ENCODE measurements around the gene PGAM5. TPM values are rescaled to one million over a fixed set of nuclear protein-coding genes. Genes with fewer than 3 reads are reported as not detected.

The PGAM5 gene
- polyA plus RNA-seq, 2 of the 4 experiments (the other 2 are of a cell fraction): 29.3 to 51.3 TPM

GRCh38 chr12:132747896-132748295 lies 37.3 kb downstream of the PGAM5 start:
- whole genome bisulfite sequencing (ENCODE audit: missing lambda C conversion rate): 95% methylated on average over 22 of the region's 22 CpGs
- CTCF ChIA-PET: interaction anchor here (1.4 kb wide), 1 partner anchor 30 kb away, joined by 4 read pairs; no protein-coding TSS in a partner anchor

GRCh38 chr12:132748319-132748718 lies 37.7 kb downstream of the PGAM5 start:
- CTCF ChIA-PET: interaction anchor here (1.4 kb wide), 1 partner anchor 30 kb away, joined by 4 read pairs; no protein-coding TSS in a partner anchor
- no peak for ATAC-seq

More at GRCh38 chr12:132747896-132748295, 37.3 kb downstream of the PGAM5 start:
- DNase-seq (ENCODE audit: low read depth in 1 of 2, low spot score in 1 of 2) (no peak), FAIRE-seq (no peak), ATAC-seq (no peak)
- Histone ChIP-seq H3K27ac (no peak overlapping the region), H3K4me3 (no peak overlapping the region), H3K4me1 (no peaks in the 10 kb centered on the region), H3K4me2 (no peak overlapping the region), H3K9me3 (no peaks in the 10 kb centered on the region)
- TF ChIP-seq HOXA7 (CRISPR knock-in tag; IDR thresholded peaks at IDR 0.05) (no peak), NR3C1 (IDR thresholded peaks at IDR 0.05) (no peak), CHD2 (IDR thresholded peaks at IDR 0.05; ENCODE audit: low read length, partially characterized antibody) (no peak), TP53 (CRISPR knock-in tag; IDR thresholded peaks at IDR 0.05) (no peak), RARB (CRISPR knock-in tag; IDR thresholded peaks at IDR 0.05) (no peak), EHMT2 (IDR thresholded peaks at IDR 0.05; ENCODE audit: low read depth) (no peak), ZC3H11A (IDR thresholded peaks at IDR 0.05) (no peak), EHF (CRISPR knock-in tag; IDR thresholded peaks at IDR 0.05) (no peak), MYC (IDR thresholded peaks at IDR 0.05; ENCODE audit: borderline replicate concordance, low read length) (no peak), E2F6 (IDR thresholded peaks at IDR 0.05; ENCODE audit: borderline replicate concordance, low read depth) (no peak), HOXB13 (CRISPR knock-in tag; IDR thresholded peaks at IDR 0.05; ENCODE audit: low read depth) (no peak), SMC3 (IDR thresholded peaks at IDR 0.05) (no peak), RNF2 (IDR thresholded peaks at IDR 0.05; ENCODE audit: borderline replicate concordance, low read depth) (no peak), ATOH8 (CRISPR knock-in tag; IDR thresholded peaks at IDR 0.05; ENCODE audit: low read depth) (no peak), RFX5 (IDR thresholded peaks at IDR 0.05) (no peak), ESRRA (IDR thresholded peaks at IDR 0.05; ENCODE audit: borderline replicate concordance, low read length) (no peak), KDM5A (IDR thresholded peaks at IDR 0.05) (no peak), RCOR1 (IDR thresholded peaks at IDR 0.05; ENCODE audit: low read depth, low read length) (no peak)
- POLR2A ChIA-PET: no interaction called here

More at GRCh38 chr12:132748319-132748718, 37.7 kb downstream of the PGAM5 start:
- 85% methylated on average over 10 of the region's 10 CpGs for WGBS (ENCODE audit: missing lambda C conversion rate)
- POLR2A ChIA-PET: no interaction called here
- FAIRE-seq (no peak), DNase-seq (ENCODE audit: low read depth in 1 of 2, low spot score in 1 of 2) (no peak)
- Histone ChIP-seq H3K4me3 (no peak overlapping the region), H3K4me1 (no peaks in the 10 kb centered on the region), H3K4me2 (no peak overlapping the region), H3K27ac (no peak overlapping the region), H3K9me3 (no peaks in the 10 kb centered on the region)
- no peak for TF ChIP-seq PBX3 (IDR thresholded peaks at IDR 0.05)
- TF ChIP-seq NR3C1 (IDR thresholded peaks at IDR 0.05): no peak
- no peak for TF ChIP-seq HOXA7 (CRISPR knock-in tag; IDR thresholded peaks at IDR 0.05)
- TF ChIP-seq MYC (IDR thresholded peaks at IDR 0.05; ENCODE audit: borderline replicate concordance, low read length): no peak
- TF ChIP-seq HOXB13 (CRISPR knock-in tag; IDR thresholded peaks at IDR 0.05; ENCODE audit: low read depth): no peak
- TF ChIP-seq HMGXB4 (CRISPR knock-in tag; IDR thresholded peaks at IDR 0.05; ENCODE audit: borderline replicate concordance): no peak
- no peak for TF ChIP-seq CBX2 (IDR thresholded peaks at IDR 0.05; ENCODE audit: borderline replicate concordance, low read depth)
- no peak for TF ChIP-seq BHLHE40 (IDR thresholded peaks at IDR 0.05; ENCODE audit: low read depth, low read length)
- TF ChIP-seq MAFK (IDR thresholded peaks at IDR 0.05; ENCODE audit: partially characterized antibody): no peak
- TF ChIP-seq ZNF302 (CRISPR knock-in tag; IDR thresholded peaks at IDR 0.05): no peak
- TF ChIP-seq RFX5 (IDR thresholded peaks at IDR 0.05): no peak
- TF ChIP-seq FOSB (CRISPR knock-in tag; IDR thresholded peaks at IDR 0.05): no peak
- TF ChIP-seq E2F6 (IDR thresholded peaks at IDR 0.05; ENCODE audit: borderline replicate concordance, low read depth): no peak
- no peak for TF ChIP-seq ELK1 (IDR thresholded peaks at IDR 0.05; ENCODE audit: low read depth, low read length)
- no peak for TF ChIP-seq NPAS2 (CRISPR knock-in tag; IDR thresholded peaks at IDR 0.05; ENCODE audit: borderline replicate concordance)
- TF ChIP-seq NFE2L2 (conservative IDR thresholded peaks at IDR 0.05; ENCODE audit: low read length): no peak
- TF ChIP-seq HEYL (CRISPR knock-in tag; IDR thresholded peaks at IDR 0.05): no peak
- TF ChIP-seq GATA3 (IDR thresholded peaks at IDR 0.05; ENCODE audit: borderline replicate concordance): no peak
